ENCODE data around the gene NEO1. TPM values are rescaled to one million over a fixed set of nuclear protein-coding genes. Genes with fewer than 3 reads are reported as not detected.

Gene NEO1
- polyA plus RNA-seq, 4 donors = 8.4 to 162 (median 21.7) TPM

- Histone ChIP-seq H3K4me1 (ENCODE audit: control insufficient read depth in 3 of 3, insufficient read depth in 2 of 3, low read depth in 1 of 3, low read length in 2 of 3) (peaks cover 0 to 11% (median 2%) of the 10 kb centered on the region in 3 donors), H3K4me3 (ENCODE audit: low read depth in 1 of 3, low read length in 3 of 3) (no peak overlapping the region), H3K27ac (ENCODE audit: low read depth in 1 of 3, low read length in 2 of 3) (no peak overlapping the region), H3K27me3 (ENCODE audit: control insufficient read depth in 3 of 3, insufficient read depth in 3 of 3, low read length in 3 of 3) (peaks cover 0 to 13% (median 3%) of the 10 kb centered on the region in 3 donors), H3K9me3 (ENCODE audit: control insufficient read depth in 2 of 2, insufficient read depth in 1 of 2, low read depth in 1 of 2, low read length in 1 of 2) (no peaks in the 10 kb centered on the region), H3K36me3 (ENCODE audit: control insufficient read depth in 3 of 3, insufficient read depth in 2 of 3, low read depth in 1 of 3, low read length in 3 of 3) (no peaks in the 10 kb centered on the region)
- no peak for DNase-seq
- WGBS, 3 donors = 55 to 69% (median 64%) methylated on average over 3 of the region's 3 CpGs
- no peak for FAIRE-seq
Observed at GRCh38 chr15:73353734-73354133, 301.5 kb downstream of the NEO1 start.

GRCh38 chr15:73354241-73354640 lies 302.0 kb downstream of the NEO1 start:
- peaks cover 0 to 13% (median 3%) of the 10 kb centered on the region in 3 donors for H3K27me3 ChIP-seq (ENCODE audit: control insufficient read depth in 3 of 3, insufficient read depth in 3 of 3, low read length in 3 of 3)
- no peaks in the 10 kb centered on the region for H3K9me3 ChIP-seq (ENCODE audit: control insufficient read depth in 2 of 2, insufficient read depth in 1 of 2, low read depth in 1 of 2, low read length in 1 of 2)
- peaks cover 0 to 16% (median 3%) of the 10 kb centered on the region in 3 donors for H3K4me1 ChIP-seq (ENCODE audit: control insufficient read depth in 3 of 3, insufficient read depth in 2 of 3, low read depth in 1 of 3, low read length in 2 of 3)
- no peaks in the 10 kb centered on the region for H3K36me3 ChIP-seq (ENCODE audit: control insufficient read depth in 3 of 3, insufficient read depth in 2 of 3, low read depth in 1 of 3, low read length in 3 of 3)
- H3K27ac ChIP-seq (ENCODE audit: low read depth in 1 of 3, low read length in 2 of 3) = no peak overlapping the region
- FAIRE-seq (no peak), DNase-seq (peak in 1 of 2 donors; percentile 52)
- WGBS, 3 donors = 43 to 72% (median 58%) methylated on average over 4 of the region's 4 CpGs
- no peak overlapping the region for H3K4me3 ChIP-seq (ENCODE audit: low read depth in 1 of 3, low read length in 3 of 3)

All from small intestine (tissue), 7 donors.